ENCODE measurements around the gene PLCB3. TPM values are rescaled to one million over a fixed set of nuclear protein-coding genes. Genes with fewer than 3 reads are reported as not detected.
A peak's percentile ranks its signal among the peaks of the same experiment; 100 is the strongest.

Gene PLCB3
- total RNA-seq, 1 donor from 2014 or later, result 23.6 TPM

- no peak for ATAC-seq
- intact Hi-C loops (cut with DNase I), result no loop called here
- DNase-seq (ENCODE audit: low spot score), result no peak
These were observed 7.7 kb downstream of the PLCB3 start for GRCh38 chr11:64258946-64259532.

DNA sequence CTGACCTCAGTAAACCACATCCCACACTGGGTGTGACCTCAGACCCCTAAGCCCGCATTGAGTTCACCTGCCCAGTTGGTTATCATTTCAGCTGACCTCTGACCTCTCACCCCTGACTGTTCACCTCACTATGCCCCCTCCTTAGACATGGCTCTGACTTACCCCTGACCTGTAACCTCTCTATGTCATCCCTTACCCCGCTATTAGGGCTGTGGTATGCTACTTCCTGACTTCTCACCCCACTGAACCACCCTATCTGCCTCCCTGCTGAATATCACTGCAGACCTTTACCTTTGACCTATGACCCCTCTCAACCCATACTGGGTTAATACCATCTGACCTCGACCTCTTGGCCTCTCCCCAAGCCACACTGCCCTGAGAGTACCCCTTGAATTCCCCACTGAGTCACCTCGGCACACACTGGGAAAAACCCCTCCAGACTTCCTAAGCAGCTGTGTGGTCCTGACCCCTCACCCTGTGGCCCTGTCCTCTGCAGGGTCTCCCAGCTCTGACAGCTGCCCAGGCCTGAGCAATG, 8.3 kb downstream of the PLCB3 start:
- DNase-seq (ENCODE audit: low spot score) (no peak), ATAC-seq (no peak)
- intact Hi-C loops (cut with DNase I), result no loop called here

DNA sequence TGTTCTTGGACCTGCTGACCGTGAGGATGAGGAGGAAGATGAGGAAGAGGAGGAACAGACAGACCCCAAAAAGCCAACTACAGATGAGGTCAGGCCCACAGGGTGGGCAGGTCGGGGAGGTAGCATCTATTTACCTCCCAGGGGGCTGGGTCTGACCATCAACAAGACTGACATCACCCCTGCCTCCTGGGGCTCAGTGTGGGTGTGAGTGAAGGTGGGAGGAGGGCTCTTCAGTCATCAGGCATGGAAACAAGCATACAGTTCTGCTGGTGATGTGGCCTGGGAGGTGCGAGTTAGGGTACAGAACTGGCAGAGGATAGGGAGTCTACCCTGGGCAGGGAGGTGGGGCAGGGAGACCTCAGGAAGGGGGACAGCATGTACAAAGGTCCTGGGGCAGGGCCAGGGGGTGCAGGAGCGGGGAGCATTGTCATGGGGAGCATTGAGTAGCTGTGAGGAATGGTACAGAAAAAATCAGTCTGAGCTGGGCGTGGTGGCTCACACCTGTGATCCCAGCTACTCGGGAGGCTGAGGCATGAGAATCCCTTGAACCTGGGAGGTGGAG, 8.9 kb downstream of the PLCB3 start:
- intact Hi-C loops (cut with DNase I), result no loop called here
- DNase-seq (ENCODE audit: low spot score), result no peak
- no peak for ATAC-seq

DNA sequence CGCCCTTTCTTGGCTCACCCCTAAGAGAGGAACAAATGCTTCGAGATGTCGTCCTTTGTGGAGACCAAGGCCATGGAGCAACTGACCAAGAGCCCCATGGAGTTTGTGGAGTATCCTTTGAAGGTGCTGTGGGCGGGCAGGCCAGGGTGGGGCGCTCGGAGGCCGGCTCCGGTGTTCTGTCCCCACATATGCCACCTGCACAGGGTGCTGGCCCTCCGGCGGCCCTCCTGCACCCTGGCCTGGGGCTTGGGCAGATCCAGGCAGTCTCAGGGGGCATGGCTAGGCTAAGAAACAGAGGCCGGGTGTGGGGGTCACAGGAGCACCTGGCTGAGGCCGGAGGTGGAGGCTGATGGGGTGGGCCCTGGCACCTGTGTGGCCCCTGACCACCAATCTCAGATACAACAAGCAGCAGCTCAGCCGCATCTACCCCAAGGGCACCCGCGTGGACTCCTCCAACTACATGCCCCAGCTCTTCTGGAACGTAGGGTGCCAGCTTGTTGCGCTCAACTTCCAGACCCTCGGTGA, 10.3 kb downstream of the PLCB3 start:
- ATAC-seq, result no peak
- DNase-seq (ENCODE audit: low spot score), result no peak
- intact Hi-C loops (cut with DNase I), result no loop called here

- ATAC-seq (no peak), DNase-seq (ENCODE audit: low spot score) (no peak)
- intact Hi-C loops (cut with DNase I), result no loop called here
These were observed 11.1 kb downstream of the PLCB3 start for GRCh38 chr11:64262271-64263002.

DNA sequence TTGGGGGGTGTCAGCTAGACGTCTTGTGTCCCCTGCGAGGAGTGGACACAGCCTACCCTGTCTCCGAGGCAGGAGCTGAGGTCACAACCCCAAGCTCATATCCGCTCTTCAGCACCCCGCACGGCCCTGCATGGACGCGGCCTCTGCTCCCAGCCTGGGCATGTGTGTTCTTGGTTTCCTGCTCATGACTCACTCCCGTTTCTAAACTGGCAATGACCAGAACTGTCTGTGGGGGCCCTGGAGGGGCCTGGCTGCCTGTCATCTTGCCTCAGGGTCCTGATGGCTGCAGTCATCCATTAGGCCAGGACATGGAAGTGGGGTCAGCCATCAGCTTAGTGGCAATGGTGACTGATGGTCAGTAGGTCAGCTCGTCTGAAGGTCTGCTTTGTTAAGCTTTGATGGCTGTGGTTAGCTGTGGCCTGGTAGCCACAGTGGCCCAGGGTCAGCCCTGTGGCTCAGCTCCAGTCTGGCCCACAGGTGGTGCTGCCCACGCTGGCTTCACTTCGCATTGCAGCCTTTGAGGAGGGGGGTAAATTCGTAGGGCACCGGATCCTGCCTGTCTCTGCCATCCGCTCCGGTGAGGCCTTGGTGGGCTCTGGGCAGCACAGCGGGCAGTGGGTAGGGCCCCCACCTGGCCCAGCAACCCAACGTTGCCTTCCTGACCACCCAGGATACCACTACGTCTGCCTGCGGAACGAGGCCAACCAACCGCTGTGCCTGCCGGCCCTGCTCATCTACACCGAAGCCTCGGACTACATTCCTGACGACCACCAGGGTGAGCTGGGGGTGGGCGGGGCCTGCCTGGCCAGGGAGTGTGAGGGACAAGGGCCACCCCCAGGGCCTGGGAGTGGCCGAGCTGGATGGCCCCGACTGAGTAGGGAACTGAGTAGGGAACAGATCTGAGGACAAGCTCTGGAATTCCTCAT, 12.0 kb downstream of the PLCB3 start:
- ATAC-seq (no peak), DNase-seq (ENCODE audit: low spot score) (no peak)
- intact Hi-C loops (cut with DNase I), result no loop called here

DNA sequence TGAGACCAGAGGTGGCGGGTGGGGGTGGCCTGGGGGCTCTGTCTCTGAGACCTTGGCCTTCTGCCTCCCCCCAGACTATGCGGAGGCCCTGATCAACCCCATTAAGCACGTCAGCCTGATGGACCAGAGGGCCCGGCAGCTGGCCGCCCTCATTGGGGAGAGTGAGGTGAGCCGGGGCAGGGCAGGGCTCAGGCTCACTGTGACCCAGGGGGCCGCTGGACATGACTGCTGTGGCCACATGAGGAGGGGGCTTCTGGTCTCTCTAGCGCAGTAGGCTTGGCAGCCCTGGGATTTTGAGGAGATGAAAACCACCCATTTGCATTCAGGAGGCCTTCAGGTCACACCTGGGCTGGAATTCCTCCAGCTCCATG, 12.6 kb downstream of the PLCB3 start:
- no peak for DNase-seq (ENCODE audit: low spot score)
- intact Hi-C loops (cut with DNase I), result no loop called here
- ATAC-seq, result no peak

- intact Hi-C loops (cut with DNase I), result no loop called here
- ATAC-seq (no peak), DNase-seq (ENCODE audit: low spot score) (no peak)
These were observed 13.1 kb downstream of the PLCB3 start for GRCh38 chr11:64264371-64264852.

DNA sequence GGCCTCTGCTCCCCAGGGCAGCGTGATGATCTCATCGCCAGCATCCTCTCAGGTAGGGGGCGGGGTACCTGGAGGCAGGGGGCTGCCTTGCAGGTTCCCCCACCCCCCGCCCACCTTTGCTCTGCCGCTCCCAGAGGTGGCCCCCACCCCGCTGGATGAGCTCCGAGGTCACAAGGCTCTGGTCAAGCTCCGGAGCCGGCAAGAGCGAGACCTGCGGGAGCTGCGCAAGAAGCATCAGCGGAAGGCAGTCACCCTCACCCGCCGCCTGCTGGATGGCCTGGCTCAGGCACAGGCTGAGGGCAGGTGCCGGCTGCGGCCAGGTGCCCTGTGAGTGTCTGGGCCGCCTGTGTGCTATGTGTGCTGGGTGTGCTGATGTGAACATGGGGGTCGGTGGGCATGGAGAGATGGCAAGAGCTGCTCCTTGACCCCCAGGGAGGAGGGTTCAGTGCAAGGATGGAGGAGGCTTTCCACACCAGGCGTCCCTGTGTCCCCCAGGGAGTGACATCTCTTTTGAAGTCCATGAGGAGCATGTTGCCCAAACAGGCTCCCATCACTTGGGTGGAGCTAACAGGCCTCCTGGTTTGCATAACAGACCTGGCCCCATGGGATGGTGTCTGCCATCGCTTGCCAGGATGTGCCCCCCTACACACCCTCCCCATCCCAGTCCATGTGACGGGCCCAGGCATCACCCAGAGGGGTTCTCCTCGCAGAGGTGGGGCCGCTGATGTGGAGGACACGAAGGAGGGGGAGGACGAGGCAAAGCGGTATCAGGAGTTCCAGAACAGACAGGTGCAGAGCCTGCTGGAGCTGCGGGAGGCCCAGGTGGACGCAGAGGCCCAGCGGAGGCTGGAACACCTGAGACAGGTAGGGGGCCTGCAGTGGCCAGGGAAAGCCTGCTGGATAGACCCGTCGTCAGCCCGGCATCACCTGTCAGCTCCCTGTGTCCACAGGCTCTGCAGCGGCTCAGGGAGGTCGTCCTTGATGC, 14.1 kb downstream of the PLCB3 start:
- DNase-seq (ENCODE audit: low spot score), result no peak
- intact Hi-C loops (cut with DNase I), result no loop called here

DNA sequence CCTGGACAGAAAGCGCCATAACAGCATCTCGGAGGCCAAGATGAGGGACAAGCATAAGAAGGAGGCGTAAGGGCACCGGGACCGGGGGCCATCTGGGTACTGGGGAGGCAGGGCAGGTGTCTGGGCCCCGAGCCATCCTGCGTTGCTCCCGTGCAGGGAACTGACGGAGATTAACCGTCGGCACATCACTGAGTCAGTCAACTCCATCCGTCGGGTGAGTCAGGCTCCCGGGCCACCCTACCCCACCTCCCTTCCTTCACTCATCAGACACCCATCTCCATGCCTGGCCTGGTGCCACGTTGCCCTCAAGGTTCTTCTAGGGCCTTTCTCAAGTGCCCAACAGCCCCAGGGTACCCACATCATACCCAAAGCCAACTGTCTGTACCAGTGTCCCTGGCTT, 15.0 kb downstream of the PLCB3 start:
- no peak for ATAC-seq
- intact Hi-C loops (cut with DNase I), result no loop called here
- no peak for DNase-seq (ENCODE audit: low spot score)

More for the DNA sequence above, 14.1 kb downstream of the PLCB3 start:
- no peak for ATAC-seq

DNA sequence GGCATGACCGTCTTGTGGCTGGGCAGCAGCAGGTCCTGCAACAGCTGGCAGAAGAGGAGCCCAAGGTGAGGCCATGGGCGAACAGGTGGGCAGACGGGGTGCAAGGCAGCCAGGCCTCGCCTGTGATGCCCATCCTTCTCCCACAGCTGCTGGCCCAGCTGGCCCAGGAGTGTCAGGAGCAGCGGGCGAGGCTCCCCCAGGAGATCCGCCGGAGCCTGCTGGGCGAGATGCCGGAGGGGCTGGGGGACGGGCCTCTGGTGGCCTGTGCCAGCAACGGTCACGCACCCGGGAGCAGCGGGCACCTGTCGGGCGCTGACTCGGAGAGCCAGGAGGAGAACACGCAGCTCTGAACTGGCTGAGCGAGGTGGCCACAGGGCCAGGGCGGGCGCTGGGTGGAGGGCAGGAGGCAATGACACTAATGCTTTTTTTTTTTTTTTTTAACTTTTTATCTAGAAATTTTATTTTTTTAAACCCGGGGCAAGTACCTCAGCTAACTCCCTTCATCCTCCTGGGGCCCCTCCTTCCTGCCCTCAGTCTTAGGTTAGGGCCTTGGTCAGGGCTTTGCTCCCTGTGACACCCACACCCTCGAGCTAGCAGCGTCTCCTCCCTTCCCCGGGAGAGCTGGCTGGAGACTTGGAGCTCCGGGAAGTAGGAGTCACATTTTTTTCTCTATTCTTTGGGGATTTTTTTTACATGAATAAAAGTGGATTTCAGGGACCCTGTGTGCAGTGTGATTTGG, 16.0 kb downstream of the PLCB3 start:
- ATAC-seq (no peak), DNase-seq (ENCODE audit: low spot score) (no peak)
- intact Hi-C loops (cut with DNase I), result no loop called here

- DNase-seq (ENCODE audit: low spot score) (peak; percentile 81), ATAC-seq (peak; percentile 0)
- intact Hi-C loops (cut with DNase I), result no loop called here
These were observed 16.9 kb downstream of the PLCB3 start for GRCh38 chr11:64268025-64268892.

GRCh38 chr11:64268893-64269539, 17.7 kb downstream of the PLCB3 start:
- ATAC-seq (peak; percentile 3), DNase-seq (ENCODE audit: low spot score) (no peak)
- intact Hi-C loops (cut with DNase I), result no loop called here

DNA sequence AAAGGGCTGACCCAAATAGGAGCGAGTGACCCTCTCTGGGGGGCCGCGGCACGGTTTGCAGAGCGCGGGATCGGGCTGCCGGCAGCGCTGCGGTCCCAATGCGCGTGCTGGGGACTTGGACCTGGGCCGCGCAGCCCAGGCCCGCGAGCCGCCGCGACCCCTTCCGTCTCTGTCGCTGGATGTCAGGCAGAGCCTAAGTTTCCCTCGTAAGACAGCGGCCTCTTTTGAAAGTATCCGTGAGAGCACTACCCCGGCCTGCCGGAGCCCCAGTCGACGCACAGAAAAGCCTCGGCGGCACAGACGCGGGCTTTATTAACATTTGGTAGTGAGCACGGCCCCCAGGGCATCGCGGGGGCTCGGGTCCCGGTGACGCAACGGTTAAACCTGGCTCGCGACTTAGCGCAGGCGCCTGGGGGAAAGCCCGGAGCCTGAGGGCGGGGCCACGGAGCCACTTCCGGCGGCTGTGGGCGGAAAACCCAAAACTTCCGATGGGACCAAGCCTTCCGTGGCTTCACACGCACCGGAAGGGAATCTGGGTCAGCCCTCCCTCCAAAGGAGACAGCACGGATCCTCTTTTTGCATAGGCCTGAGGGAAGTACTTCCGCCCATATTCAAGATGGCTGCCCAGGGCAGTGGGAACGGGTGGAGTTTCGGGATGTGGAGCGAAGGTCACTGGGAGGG, 18.4 kb downstream of the PLCB3 start:
- ATAC-seq (peak; percentile 92), DNase-seq (ENCODE audit: low spot score) (peak; percentile 98)
- intact Hi-C loops (cut with DNase I), result no loop called here

DNA sequence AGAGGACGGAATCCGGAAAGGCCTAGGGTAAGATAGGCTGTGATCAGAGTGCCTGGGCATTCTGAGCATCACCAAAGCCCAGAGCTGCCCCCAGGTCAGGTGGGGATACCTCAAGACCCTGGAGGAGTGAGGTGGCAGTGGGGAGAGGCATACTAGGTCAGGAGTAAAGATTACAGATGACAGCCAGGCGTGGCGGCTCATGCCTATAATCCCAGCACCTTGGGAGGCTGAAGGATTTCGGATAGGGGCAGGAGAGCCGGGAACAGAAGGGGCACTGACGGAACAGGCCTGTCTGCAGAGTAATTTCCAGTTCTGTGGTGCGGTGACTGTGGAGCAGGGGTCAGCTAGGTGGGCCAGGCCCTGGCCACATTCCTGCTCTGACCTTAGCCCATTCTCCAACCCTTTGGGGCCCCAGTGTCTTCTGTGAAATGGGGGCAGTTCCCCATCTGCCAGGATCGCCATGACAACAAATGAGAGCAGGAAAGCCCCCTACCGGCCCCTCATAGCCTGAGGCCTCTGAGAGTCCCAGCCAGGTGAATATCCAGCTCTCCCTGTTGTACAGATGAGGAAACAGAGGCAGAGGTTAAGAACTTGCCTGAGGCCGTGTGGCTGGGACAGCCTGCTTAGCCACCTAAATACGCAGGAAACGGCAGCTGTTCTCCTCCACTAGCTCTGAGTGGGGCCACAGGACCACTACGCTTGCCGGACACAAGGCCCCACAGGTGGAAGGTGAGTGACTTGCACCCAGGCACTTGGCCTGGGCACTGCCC, 23.9 kb downstream of the PLCB3 start:
- intact Hi-C loops (cut with DNase I), result no loop called here
- ATAC-seq, result no peak
- DNase-seq (ENCODE audit: low spot score), result no peak
